Vagina (tissue), 2 donors: ENCODE data around the gene TAF1B. TPM values are rescaled to one million over a fixed set of nuclear protein-coding genes. Genes with fewer than 3 reads are reported as not detected.
A peak's percentile ranks its signal among the peaks of the same experiment; 100 is the strongest.
"Not testable (repeated sequence)": the region's sequence is repeated elsewhere in the genome, so short reads cannot be mapped to it uniquely, and the experiment has no call there.

Source experiments
- DNase-seq, 2 donors: peaks; one replicate each; pipeline ENCODE4 v3.0.0-alpha.2; 2017; ENCODE audit errors: extremely low spot score in 2 of 2
- H3K27ac ChIP-seq: fragments of 200-600 bp; sonication (generic); one replicate; pipeline ENCODE4 v1.5.1; 2019
- H3K27me3 ChIP-seq: fragments of 200-600 bp; sonication (generic); one replicate; pipeline ENCODE4 v1.5.1; 2019
- H3K36me3 ChIP-seq, 2 donors: fragments of 200-600 bp; sonication (generic); one replicate each; pipeline ENCODE4 v1.5.1; 2017 to 2019
- H3K4me1 ChIP-seq: fragments of 200-600 bp; sonication (generic); one replicate; pipeline ENCODE4 v1.5.1; 2019
- H3K4me3 ChIP-seq, 2 donors: fragments of 200-600 bp; sonication (generic); 1 replicate in 1 of 2; 2 replicates in 1 of 2; pipeline ENCODE4 v1.5.1; 2016 to 2019
- H3K9me3 ChIP-seq: fragments of 200-600 bp; sonication (generic); one replicate; pipeline ENCODE4 v1.5.1; 2019
- CTCF ChIP-seq, 3 experiments: fragments of 450-650 bp in 2 of 3; fragments of 200-600 bp in 1 of 3; sonication (generic) in 1 of 3; IDR thresholded peaks; one replicate each; pipeline ENCODE4 v1.5.1; 2017 to 2019; ENCODE audit warnings: antibody characterized with exemption in 3 of 3, mild to moderate bottlenecking in 2 of 3, moderate library complexity in 2 of 3
- POLR2A ChIP-seq, 2 donors: fragments of 450-650 bp; IDR thresholded peaks; one replicate each; pipeline ENCODE4 v1.6.1; 2017; ENCODE audit warnings: antibody characterized with exemption in 2 of 2, mild to moderate bottlenecking in 2 of 2, moderate library complexity in 2 of 2
- POLR2AphosphoS5 ChIP-seq, 2 donors: sonication (generic); formaldehyde crosslinking; IDR thresholded peaks; one replicate each; pipeline ENCODE4 v1.9.0; 2017; ENCODE audit warnings: antibody characterized with exemption in 2 of 2, mild to moderate bottlenecking in 2 of 2, low read depth in 1 of 2; ENCODE audit not compliant: insufficient read depth in 1 of 2
- intact Hi-C: fragments of 100-400 bp; cut with DNase I; formaldehyde crosslinking; loops from one replicate; pipeline ENCODE4 v1.15.1; 2023
- total RNA-seq: library from RNA; depleted of rRNA; stranded (reverse); fragments of >200 nt; gene quantifications from one replicate; pipeline ENCODE4 v1.2.3, GENCODE V29; 2016

TAF1B gene
- total RNA-seq, 1 donor from 2014 or later: 20.1 TPM

- Histone ChIP-seq H3K36me3 (no peaks in the 10 kb centered on the region), H3K9me3 (no peaks in the 10 kb centered on the region), H3K4me3 (no peak overlapping the region), H3K27ac (no peak overlapping the region), H3K27me3 (no peaks in the 10 kb centered on the region), H3K4me1 (no peaks in the 10 kb centered on the region)
- intact Hi-C loops: no loop called here
- DNase-seq: no peak
- TF ChIP-seq POLR2AphosphoS5 (IDR thresholded peaks at IDR 0.05; ENCODE audit: insufficient read depth in 1 of 2, low read depth in 1 of 2) (no peak), POLR2A (IDR thresholded peaks at IDR 0.05) (no peak), CTCF (IDR thresholded peaks at IDR 0.05) (no peak)
These were observed 17.1 kb upstream of the TAF1B start for GRCh38 chr2:9826208-9826607.

DNA sequence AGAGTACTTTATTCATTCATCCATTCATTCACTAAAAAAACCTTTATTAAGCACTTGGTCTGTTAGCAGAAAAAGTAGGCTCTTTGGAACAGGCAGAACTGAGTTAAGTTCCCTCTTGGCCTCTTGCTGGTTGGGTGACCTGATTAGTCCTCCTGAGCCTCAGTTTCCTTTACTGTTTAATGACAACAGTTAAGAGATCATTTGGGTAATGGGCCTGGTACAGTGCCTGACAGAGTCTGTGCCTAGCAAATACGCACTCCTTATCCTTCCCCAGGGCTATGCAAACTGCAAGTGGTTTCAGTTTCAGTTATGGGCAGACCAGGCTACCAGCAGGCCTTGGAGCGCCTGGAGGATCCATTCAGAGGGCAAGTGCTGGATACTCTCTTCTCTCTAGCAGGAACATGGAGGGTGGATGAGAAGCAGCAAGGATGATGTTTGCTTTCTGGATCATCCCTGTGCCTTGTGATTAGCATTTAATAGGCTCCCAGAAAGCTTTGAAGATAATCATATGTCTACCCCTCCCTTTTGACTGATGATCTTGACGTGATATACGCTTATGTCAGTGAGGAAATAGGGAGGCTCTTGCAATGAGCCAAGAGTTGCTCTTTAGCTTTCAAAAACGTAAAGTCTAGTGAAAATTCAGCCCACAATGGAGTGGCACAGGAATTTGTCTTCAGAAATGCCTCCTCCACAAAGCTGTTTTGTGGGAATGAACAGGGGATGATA, 12.4 kb upstream of the TAF1B start:
- H3K4me1 ChIP-seq: no peaks in the 10 kb centered on the region
- H3K36me3 ChIP-seq: no peaks in the 10 kb centered on the region
- intact Hi-C loops: no loop called here
- no peak overlapping the region for H3K4me3 ChIP-seq
- TF ChIP-seq POLR2AphosphoS5 (IDR thresholded peaks at IDR 0.05; ENCODE audit: insufficient read depth in 1 of 2, low read depth in 1 of 2): no peak
- TF ChIP-seq CTCF (IDR thresholded peaks at IDR 0.05): no peak
- no peak for TF ChIP-seq POLR2A (IDR thresholded peaks at IDR 0.05)
- peak overlapping the region; percentile 53 for H3K27ac ChIP-seq
- H3K27me3 ChIP-seq: no peaks in the 10 kb centered on the region
- DNase-seq: no peak
- no peaks in the 10 kb centered on the region for H3K9me3 ChIP-seq

DNA sequence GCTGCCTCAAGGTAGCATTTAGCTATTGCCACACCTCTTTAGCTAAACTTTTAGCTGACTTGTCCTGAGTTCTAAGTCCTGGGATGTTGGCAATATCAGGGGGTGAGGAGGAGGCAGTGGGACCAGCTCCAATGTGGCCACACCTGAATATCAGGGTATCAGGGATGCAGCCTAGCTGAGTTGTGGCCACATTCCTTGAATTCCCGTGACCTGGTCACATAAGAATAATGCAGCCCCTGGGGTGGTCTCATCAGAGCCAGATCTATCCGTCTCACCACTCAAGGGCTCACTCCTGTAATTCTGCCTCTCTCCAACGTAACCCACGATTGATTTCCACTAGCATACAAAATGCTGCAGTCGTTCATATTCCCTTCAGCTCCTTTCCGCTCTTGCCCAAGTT, 11.6 kb upstream of the TAF1B start:
- Histone ChIP-seq H3K4me3 (no peak overlapping the region), H3K4me1 (no peaks in the 10 kb centered on the region), H3K9me3 (no peaks in the 10 kb centered on the region), H3K36me3 (no peaks in the 10 kb centered on the region), H3K27me3 (no peaks in the 10 kb centered on the region), H3K27ac (peak overlapping the region; percentile 53)
- no peak for DNase-seq
- no peak for TF ChIP-seq CTCF (IDR thresholded peaks at IDR 0.05)
- no peak for TF ChIP-seq POLR2AphosphoS5 (IDR thresholded peaks at IDR 0.05; ENCODE audit: insufficient read depth in 1 of 2, low read depth in 1 of 2)
- no peak for TF ChIP-seq POLR2A (IDR thresholded peaks at IDR 0.05)
- intact Hi-C loops: no loop called here

DNA sequence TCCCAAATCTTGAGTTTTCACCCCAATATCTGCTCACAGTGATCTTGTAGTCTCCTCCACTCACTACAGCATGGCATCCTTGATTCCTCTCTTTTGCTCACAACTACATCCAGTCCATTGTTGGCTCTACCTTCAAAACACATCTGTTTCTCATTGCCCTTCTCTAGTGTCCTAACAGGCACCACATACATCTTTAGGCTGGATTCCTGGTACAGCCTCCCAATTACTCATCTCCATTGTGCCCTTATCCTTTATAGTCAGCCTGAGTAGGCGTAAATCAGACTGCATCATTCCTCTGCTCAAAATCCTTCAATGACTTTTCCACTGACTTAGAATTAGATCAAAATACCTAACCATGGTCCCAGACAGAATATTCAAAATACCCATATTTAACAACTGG, 10.7 kb upstream of the TAF1B start:
- Histone ChIP-seq H3K9me3 (no peaks in the 10 kb centered on the region), H3K4me3 (no peak overlapping the region), H3K27ac (no peak overlapping the region), H3K36me3 (no peaks in the 10 kb centered on the region), H3K27me3 (no peaks in the 10 kb centered on the region), H3K4me1 (no peaks in the 10 kb centered on the region)
- TF ChIP-seq POLR2AphosphoS5 (IDR thresholded peaks at IDR 0.05; ENCODE audit: insufficient read depth in 1 of 2, low read depth in 1 of 2) (no peak), POLR2A (IDR thresholded peaks at IDR 0.05) (no peak), CTCF (IDR thresholded peaks at IDR 0.05) (no peak)
- intact Hi-C loops: no loop called here
- no peak for DNase-seq

GRCh38 chr2:9835068-9835467, 8.2 kb upstream of the TAF1B start:
- H3K27ac ChIP-seq: not testable (repeated sequence)

More at GRCh38 chr2:9835068-9835467, 8.2 kb upstream of the TAF1B start:
- H3K4me3 ChIP-seq, H3K27me3 ChIP-seq, H3K4me1 ChIP-seq, intact Hi-C loops, DNase-seq, H3K36me3 ChIP-seq, H3K9me3 ChIP-seq: not testable (repeated sequence)
